SU-DHL-6 (cell line): ENCODE measurements around the gene STYXL1.

ENCODE experiments used
- H2AFZ ChIP-seq: fragments of 200-600 bp; sonication (generic); 2 replicates; pipeline ENCODE4 v1.6.1; 2014; ENCODE audit warnings: low read depth, mild to moderate bottlenecking, moderate library complexity, mixed read lengths, antibody characterized with exemption, low read length; ENCODE audit not compliant: severe bottlenecking
- H3F3A ChIP-seq: fragments of 200-600 bp; shearing (Covaris generic); 2 replicates; pipeline ENCODE4 v1.6.0; 2016; ENCODE audit warnings: antibody characterized with exemption, mild to moderate bottlenecking; ENCODE audit not compliant: insufficient read depth
- H3K27ac ChIP-seq: fragments of 200-600 bp; sonication (generic); 2 replicates; pipeline ENCODE4 v1.5.1; 2016; ENCODE audit warnings: low read depth, mild to moderate bottlenecking, low read length, moderate library complexity, mixed read lengths
- H3K27me3 ChIP-seq: fragments of 200-600 bp; sonication (generic), shearing (Covaris generic); 2 replicates; pipeline ENCODE4 v1.6.0; 2014; ENCODE audit warnings: mild to moderate bottlenecking, low read length
- H3K36me3 ChIP-seq: fragments of 200-600 bp; sonication (generic); 2 replicates; pipeline ENCODE4 v1.6.1; 2014; ENCODE audit warnings: mild to moderate bottlenecking, low read length, mixed read lengths
- H3K4me2 ChIP-seq: fragments of 300-600, 200-600 bp; shearing (Covaris generic), sonication (generic); 2 replicates; pipeline ENCODE4 v1.6.0; 2014; ENCODE audit warnings: low read length, low read depth, mild to moderate bottlenecking; ENCODE audit not compliant: poor library complexity, severe bottlenecking
- H3K4me3 ChIP-seq: fragments of 200-600 bp; sonication (generic); 2 replicates; pipeline ENCODE4 v1.5.1; 2014; ENCODE audit warnings: antibody characterized with exemption, low read length, mild to moderate bottlenecking, mixed read lengths; ENCODE audit not compliant: insufficient read depth, poor library complexity, severe bottlenecking
- H3K79me2 ChIP-seq: fragments of 200-600 bp; sonication (generic); 2 replicates; pipeline ENCODE4 v1.6.1; 2014; ENCODE audit warnings: mild to moderate bottlenecking, low read length, moderate library complexity; ENCODE audit not compliant: insufficient read depth
- H3K9ac ChIP-seq: fragments of 200-600 bp; sonication (generic); 2 replicates; pipeline ENCODE4 v1.7.0; 2014; ENCODE audit warnings: mild to moderate bottlenecking, low read length
- H3K9me2 ChIP-seq: fragments of 200-600 bp; sonication (generic); replicated peaks from 2 replicates; pipeline ENCODE4 v1.6.1; 2014; ENCODE audit warnings: low read length; ENCODE audit not compliant: insufficient read depth
- H3K9me3 ChIP-seq: fragments of 200-600 bp; sonication (generic); 2 replicates; pipeline ENCODE4 v1.6.1; 2014; ENCODE audit warnings: low read length, mixed read lengths; ENCODE audit not compliant: insufficient read depth
- H4K20me1 ChIP-seq: fragments of 200-600 bp; sonication (generic); 2 replicates; pipeline ENCODE4 v1.6.1; 2014; ENCODE audit warnings: low read depth, mild to moderate bottlenecking, antibody characterized with exemption, low read length, moderate library complexity, mixed read lengths
- EZH2phosphoT487 ChIP-seq: fragments of 200-600 bp; sonication (generic), shearing (Covaris generic); conservative IDR thresholded peaks from 2 replicates; pipeline ENCODE4 v1.6.1; 2018; ENCODE audit warnings: mild to moderate bottlenecking, antibody characterized with exemption, low read length, moderate library complexity, mixed read lengths
- TF ChIP-seq, protein P1 (sequence below): fragments of 200-600 bp; sonication (generic); IDR thresholded peaks from one replicate; pipeline ENCODE4 v1.5.1; 2017; ENCODE audit warnings: antibody characterized with exemption, mild to moderate bottlenecking, low read length, moderate library complexity; ENCODE audit not compliant: insufficient read depth, poor library complexity, severe bottlenecking

The STYXL1 gene

GRCh38 chr7:75950111-75950681 lies 97.6 kb downstream of the STYXL1 start:
- Histone ChIP-seq H2AFZ (no peak overlapping the region), H4K20me1 (no peaks in the 10 kb centered on the region), H3K9ac (no peak overlapping the region)

GRCh38 chr7:75948179-75948578 lies 99.6 kb downstream of the STYXL1 start:
- Histone ChIP-seq H3K9ac (no peak overlapping the region), H2AFZ (no peak overlapping the region), H3K9me3 (no peaks in the 10 kb centered on the region), H3K27me3 (no peaks in the 10 kb centered on the region), H3K4me3 (no peak overlapping the region), H3K79me2 (no peaks in the 10 kb centered on the region), H3K27ac (no peak overlapping the region), H3K4me2 (no peak overlapping the region), H3F3A (0 out of 2 replicates have a peak, but pooled peaks cover 9% of the 10 kb centered on the region), H3K9me2 (no peaks in the 10 kb centered on the region), H4K20me1 (no peaks in the 10 kb centered on the region), H3K36me3 (no peaks in the 10 kb centered on the region)
- no peak for TF ChIP-seq EZH2phosphoT487
- TF ChIP-seq, protein P1, sequence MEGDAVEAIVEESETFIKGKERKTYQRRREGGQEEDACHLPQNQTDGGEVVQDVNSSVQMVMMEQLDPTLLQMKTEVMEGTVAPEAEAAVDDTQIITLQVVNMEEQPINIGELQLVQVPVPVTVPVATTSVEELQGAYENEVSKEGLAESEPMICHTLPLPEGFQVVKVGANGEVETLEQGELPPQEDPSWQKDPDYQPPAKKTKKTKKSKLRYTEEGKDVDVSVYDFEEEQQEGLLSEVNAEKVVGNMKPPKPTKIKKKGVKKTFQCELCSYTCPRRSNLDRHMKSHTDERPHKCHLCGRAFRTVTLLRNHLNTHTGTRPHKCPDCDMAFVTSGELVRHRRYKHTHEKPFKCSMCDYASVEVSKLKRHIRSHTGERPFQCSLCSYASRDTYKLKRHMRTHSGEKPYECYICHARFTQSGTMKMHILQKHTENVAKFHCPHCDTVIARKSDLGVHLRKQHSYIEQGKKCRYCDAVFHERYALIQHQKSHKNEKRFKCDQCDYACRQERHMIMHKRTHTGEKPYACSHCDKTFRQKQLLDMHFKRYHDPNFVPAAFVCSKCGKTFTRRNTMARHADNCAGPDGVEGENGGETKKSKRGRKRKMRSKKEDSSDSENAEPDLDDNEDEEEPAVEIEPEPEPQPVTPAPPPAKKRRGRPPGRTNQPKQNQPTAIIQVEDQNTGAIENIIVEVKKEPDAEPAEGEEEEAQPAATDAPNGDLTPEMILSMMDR: no peak

More at GRCh38 chr7:75950111-75950681, 97.6 kb downstream of the STYXL1 start:
- no peak overlapping the region for H3K4me2 ChIP-seq
- H3K27ac ChIP-seq: no peak overlapping the region
- H3K27me3 ChIP-seq: no peaks in the 10 kb centered on the region
- no peak for TF ChIP-seq EZH2phosphoT487
- H3K36me3 ChIP-seq: no peaks in the 10 kb centered on the region
- no peaks in the 10 kb centered on the region for H3K9me3 ChIP-seq
- H3F3A ChIP-seq: 0 out of 2 replicates have a peak, but pooled peaks cover 9% of the 10 kb centered on the region
- no peaks in the 10 kb centered on the region for H3K9me2 ChIP-seq
- no peaks in the 10 kb centered on the region for H3K79me2 ChIP-seq
- H3K4me3 ChIP-seq: no peak overlapping the region
